ENCODE results near the gene KDM4C. TPM values are rescaled to one million over a fixed set of nuclear protein-coding genes. Genes with fewer than 3 reads are reported as not detected.

KDM4C gene
- total RNA-seq = 10 to 100 TPM; 12.2 to 18.2 (median 14.9) TPM
- 1 to 10 TPM; 6.1 to 7.5 TPM for polyA plus RNA-seq
- long read RNA-seq, donor 1, full-length matches to known transcripts = 6 of 16 reads
- long read RNA-seq, donor 1, partial matches to known transcripts = 3 of 16 reads
- long read RNA-seq, donor 1, other reads (novel, unspliced or antisense) = 7 of 16 reads
- long read RNA-seq, donor 2, full-length matches to known transcripts = 3 of 8 reads
- long read RNA-seq, donor 2, partial matches to known transcripts = 3 of 8 reads
- long read RNA-seq, donor 2, other reads (novel, unspliced or antisense) = 2 of 8 reads
- long read RNA-seq, donor 3, full-length matches to known transcripts = 11 of 29 reads
- long read RNA-seq, donor 3, partial matches to known transcripts = 7 of 29 reads
- long read RNA-seq, donor 3, other reads (novel, unspliced or antisense) = 11 of 29 reads

DNA sequence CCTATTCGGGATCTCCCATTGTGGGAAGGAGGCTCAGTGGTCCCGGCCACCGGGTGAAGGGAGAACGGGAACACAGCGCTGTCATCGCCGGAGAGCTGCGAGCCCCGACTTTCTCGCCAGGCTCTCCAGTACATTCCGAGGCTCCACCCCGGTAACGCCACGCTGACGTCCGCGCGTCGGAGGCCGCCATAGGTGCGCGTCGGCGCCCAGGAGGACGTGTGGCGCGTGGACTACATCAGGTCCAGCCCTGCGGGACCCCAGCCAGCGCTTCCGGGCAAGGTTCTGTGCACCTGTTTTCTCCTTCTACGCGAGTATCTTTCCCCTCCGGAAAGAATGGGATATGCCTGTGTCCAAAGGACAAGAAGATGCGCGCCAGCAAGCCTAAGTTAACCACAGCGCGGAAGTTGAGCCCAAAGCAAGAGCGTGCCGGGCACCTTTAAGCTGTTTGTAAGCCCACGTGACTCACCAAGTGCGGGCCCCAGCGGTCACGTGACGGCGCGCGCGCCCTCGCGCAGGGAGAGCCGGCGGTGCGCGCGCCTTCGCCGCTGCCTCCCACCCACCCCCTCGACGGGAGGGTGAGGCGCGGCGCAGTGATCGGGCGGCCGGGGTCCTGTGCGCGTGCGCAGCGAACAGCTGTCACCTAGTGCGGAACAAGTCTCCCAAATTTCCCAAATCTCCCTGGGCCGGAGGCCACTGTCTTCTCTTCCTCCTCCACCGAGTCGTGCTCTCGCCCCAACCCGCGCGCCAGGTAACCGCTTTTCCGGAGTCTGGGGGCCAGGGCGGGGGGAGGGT lies at the start of gene KDM4C:
Gene KDM4C, plus strand, starts transcription at position 518 of the 792 bp plus-strand sequence. CDS start 35,016 bp downstream, outside the sequence.
- Histone ChIP-seq H3K4me1 (peaks cover 0 to 24% (median 13%) of the 10 kb centered on the region in 9 donors), H3K36me3 (no peaks in the 10 kb centered on the region), H3K27ac (peak within 1 kb of the TSS; percentile 86 to 99 (median 94)), H3K9me3 (no peaks in the 10 kb centered on the region), H3K4me3 (peak within 1 kb of the TSS; percentile 80 to 98 (median 94)), H3K27me3 (no peaks in the 10 kb centered on the region)
- DNase-seq (peak; percentile 93 to 95), ATAC-seq (peak; percentile 93 to 97 (median 97))
- TF ChIP-seq, protein P1, sequence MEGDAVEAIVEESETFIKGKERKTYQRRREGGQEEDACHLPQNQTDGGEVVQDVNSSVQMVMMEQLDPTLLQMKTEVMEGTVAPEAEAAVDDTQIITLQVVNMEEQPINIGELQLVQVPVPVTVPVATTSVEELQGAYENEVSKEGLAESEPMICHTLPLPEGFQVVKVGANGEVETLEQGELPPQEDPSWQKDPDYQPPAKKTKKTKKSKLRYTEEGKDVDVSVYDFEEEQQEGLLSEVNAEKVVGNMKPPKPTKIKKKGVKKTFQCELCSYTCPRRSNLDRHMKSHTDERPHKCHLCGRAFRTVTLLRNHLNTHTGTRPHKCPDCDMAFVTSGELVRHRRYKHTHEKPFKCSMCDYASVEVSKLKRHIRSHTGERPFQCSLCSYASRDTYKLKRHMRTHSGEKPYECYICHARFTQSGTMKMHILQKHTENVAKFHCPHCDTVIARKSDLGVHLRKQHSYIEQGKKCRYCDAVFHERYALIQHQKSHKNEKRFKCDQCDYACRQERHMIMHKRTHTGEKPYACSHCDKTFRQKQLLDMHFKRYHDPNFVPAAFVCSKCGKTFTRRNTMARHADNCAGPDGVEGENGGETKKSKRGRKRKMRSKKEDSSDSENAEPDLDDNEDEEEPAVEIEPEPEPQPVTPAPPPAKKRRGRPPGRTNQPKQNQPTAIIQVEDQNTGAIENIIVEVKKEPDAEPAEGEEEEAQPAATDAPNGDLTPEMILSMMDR (IDR thresholded peaks at IDR 0.05) = no peak
- intact Hi-C loops (cut with DNase I) = loop anchor here in 6 of 10 donors (1.0 to 10.0 kb wide), 7 partner anchors 53 to 345 kb away; partner anchors contain the start of gene UHRF2 (in 3 of the 6)
- WGBS, 2 donors = 0% methylated on average over 79 to 80 of the region's 80 CpGs

DNA sequence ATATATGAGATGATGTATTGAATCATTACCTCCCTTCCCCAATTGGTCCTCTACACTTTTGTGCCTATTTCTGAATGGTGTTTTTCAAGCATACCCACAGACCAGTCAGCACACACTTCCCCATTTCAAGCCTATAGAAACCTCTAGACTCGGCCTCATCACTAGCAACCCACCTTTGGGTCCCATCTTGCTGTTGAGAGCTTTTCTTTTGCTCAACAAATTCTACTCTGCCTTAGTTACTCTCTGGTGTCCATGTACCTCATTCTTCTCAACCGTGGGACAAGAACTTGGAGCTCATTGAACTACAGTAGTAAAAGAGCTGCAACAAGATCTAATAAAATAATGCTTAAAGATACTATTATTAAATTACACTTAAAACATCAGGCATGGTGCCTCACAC lies 49.0 kb upstream of the KDM4C start:
- TF ChIP-seq, protein P1 (IDR thresholded peaks at IDR 0.05) = no peak
- Histone ChIP-seq H3K36me3 (no peaks in the 10 kb centered on the region), H3K9me3 (peaks cover 0 to 15% (median 0%) of the 10 kb centered on the region in 11 donors), H3K4me3 (no peak overlapping the region), H3K4me1 (peaks cover 0 to 6% (median 5%) of the 10 kb centered on the region in 9 donors), H3K27me3 (no peaks in the 10 kb centered on the region), H3K27ac (no peak overlapping the region)
- ATAC-seq = no peak
- intact Hi-C loops (cut with DNase I) = no loop called here
- no peak for DNase-seq
- WGBS, 2 donors = 83 to 97% methylated on average over 2 of the region's 2 CpGs

DNA sequence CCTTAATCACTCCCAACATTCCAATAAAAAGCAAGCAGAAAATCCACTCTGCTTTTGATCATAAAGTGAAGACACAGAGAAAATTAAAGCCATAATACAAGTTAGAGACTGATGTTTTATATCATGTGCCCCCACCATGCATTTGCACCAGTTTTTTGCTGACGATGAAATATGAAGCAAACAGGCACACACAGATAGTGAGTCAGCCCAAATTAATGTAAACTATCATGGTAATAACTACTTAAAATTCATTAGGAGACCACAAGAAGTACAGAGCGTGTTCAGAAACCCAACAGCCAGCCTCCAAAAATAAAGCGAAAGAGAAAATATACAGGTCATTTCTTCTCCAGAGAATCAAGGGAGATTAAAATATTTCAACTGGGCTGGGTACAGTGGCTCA lies 46.4 kb upstream of the KDM4C start:
- H3K36me3 ChIP-seq = no peaks in the 10 kb centered on the region
- H3K27me3 ChIP-seq = no peaks in the 10 kb centered on the region
- DNase-seq (no peak), ATAC-seq (no peak)
- intact Hi-C loops (cut with DNase I) = no loop called here
- peaks cover 0 to 6% (median 0%) of the 10 kb centered on the region in 9 donors for H3K4me1 ChIP-seq
- no peak overlapping the region for H3K4me3 ChIP-seq
- WGBS, 2 donors = 84 to 85% methylated on average over 3 of the region's 3 CpGs
- peaks cover 0 to 15% (median 0%) of the 10 kb centered on the region in 11 donors for H3K9me3 ChIP-seq
- no peak overlapping the region for H3K27ac ChIP-seq
- TF ChIP-seq, protein P1 (IDR thresholded peaks at IDR 0.05) = no peak

DNA sequence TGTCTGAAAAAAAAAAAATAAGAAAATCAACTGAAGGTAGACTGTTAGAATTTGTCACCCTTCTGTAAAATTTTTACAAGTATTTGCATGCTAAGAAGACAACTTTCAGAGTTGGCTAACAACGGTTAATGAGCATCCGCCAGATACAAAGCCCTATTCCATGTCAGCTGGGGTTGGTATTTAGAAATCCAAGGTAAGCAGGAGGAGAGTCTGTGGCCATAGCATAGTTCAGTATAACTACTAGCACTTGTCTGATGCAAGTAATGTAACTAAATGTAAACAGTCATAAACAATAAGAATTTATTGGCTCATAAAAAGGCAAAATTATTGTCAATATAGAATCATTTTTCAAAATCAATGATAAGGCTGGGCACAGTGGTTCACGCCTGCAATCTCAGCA lies 45.7 kb upstream of the KDM4C start:
- Histone ChIP-seq H3K4me3 (no peak overlapping the region), H3K9me3 (peaks cover 0 to 15% (median 0%) of the 10 kb centered on the region in 11 donors), H3K36me3 (no peaks in the 10 kb centered on the region), H3K27ac (no peak overlapping the region), H3K4me1 (peaks cover 0 to 6% (median 0%) of the 10 kb centered on the region in 9 donors), H3K27me3 (no peaks in the 10 kb centered on the region)
- intact Hi-C loops (cut with DNase I) = no loop called here
- TF ChIP-seq, protein P1 (IDR thresholded peaks at IDR 0.05) = no peak
- no peak for DNase-seq
- 81 to 85% methylated on average over 3 of the region's 3 CpGs for WGBS, 2 donors
- no peak for ATAC-seq
